GM21526 (cell line): ENCODE measurements around the gene DEAF1.
"Not testable (repeated sequence)": the region's sequence is repeated elsewhere in the genome, so short reads cannot be mapped to it uniquely, and the experiment has no call there.

Experiments used
- ATAC-seq: cut with Tn5 transposase; IDR thresholded peaks from one replicate; pipeline ENCODE4 v1.9.1; 2021; ENCODE audit warnings: moderate library complexity; ENCODE audit not compliant: unreplicated experiment, low FRiP score

The DEAF1 gene, protein sequence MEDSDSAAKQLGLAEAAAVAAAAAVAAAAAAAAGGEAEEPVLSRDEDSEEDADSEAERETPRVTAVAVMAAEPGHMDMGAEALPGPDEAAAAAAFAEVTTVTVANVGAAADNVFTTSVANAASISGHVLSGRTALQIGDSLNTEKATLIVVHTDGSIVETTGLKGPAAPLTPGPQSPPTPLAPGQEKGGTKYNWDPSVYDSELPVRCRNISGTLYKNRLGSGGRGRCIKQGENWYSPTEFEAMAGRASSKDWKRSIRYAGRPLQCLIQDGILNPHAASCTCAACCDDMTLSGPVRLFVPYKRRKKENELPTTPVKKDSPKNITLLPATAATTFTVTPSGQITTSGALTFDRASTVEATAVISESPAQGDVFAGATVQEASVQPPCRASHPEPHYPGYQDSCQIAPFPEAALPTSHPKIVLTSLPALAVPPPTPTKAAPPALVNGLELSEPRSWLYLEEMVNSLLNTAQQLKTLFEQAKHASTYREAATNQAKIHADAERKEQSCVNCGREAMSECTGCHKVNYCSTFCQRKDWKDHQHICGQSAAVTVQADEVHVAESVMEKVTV

DNA sequence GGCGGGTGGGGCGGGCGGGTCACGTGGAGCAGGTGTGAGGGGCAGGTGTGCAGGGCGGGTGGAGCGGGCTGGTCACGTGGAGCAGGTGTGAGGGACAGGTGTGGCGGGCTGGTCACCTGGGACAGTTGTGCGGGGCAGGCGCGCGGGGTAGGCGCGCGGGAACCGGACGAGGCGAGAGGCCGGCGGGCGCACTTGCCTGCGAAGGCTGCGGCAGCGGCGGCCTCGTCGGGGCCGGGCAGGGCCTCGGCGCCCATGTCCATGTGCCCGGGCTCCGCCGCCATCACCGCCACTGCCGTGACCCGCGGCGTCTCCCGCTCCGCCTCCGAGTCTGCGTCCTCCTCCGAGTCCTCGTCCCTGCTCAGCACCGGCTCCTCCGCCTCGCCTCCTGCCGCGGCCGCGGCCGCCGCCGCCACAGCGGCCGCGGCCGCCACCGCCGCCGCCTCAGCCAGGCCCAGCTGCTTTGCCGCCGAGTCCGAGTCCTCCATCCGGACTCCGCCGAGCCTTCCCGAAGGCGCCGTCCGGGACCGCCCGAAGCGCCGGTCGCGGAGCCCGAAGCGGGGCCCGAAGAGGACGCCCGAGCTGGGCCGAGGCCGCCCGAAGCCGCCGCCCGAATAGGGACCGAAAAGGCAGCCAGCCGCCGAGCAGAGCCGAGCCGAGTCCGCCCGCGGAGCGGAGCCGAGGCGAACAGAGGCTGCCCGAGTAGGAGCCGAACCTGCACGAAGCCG lies at the start of gene DEAF1:
Gene DEAF1 (minus strand): TSS at position 660 of the 725 bp plus-strand sequence. CDS start 175 bp downstream, at position 485.
- ATAC-seq: peak; percentile 70

DNA sequence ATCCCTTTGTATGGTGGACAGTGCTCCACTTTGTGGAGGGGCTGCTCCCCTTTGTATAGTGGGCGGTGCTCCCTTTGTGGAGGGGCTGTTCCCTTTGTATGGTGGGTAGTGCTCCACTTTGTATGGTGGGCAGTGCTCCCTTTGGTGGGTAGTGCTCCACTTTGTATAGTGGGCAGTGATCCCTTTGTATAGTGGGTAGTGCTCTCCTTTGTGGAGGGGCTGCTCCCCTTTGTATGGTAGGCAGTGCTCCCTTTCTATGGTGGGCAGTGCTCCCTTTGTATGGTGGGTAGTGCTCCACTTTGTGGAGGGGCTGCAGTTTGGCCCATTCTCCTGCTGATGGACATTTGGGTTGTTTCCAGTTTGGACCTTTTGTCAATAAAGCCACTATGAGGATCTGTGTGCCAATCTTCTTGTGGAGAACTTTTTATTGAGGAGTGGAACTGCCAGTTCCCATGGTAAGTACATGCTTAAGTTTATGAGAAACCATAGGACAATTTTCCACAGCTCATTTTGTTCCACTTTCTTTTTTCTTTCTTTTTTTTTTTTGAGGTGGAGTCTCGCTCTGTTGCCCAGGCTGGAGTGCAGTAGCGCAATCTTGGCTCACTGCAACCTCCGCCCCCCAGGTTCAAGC lies 47.7 kb upstream of the DEAF1 start:
- ATAC-seq: no peak

DNA sequence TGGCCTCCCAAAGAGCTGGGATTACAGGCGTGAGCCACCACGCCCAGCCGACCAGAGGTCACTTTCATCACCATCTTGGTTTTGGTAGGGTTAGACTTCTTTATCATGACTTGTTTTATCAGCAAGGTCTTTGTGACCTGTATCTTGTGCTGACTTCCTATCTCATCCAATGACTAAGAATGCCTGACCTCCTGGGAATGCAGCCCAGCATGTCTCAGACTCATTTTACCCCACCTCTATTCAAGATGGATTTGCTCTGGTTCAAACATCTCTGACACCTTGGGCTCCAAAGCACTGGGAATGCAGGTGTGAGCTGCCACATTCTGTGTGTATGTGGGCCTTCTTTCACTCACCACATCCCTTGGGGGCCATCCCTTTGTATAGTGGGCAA lies 47.1 kb upstream of the DEAF1 start:
- ATAC-seq: no peak

DNA sequence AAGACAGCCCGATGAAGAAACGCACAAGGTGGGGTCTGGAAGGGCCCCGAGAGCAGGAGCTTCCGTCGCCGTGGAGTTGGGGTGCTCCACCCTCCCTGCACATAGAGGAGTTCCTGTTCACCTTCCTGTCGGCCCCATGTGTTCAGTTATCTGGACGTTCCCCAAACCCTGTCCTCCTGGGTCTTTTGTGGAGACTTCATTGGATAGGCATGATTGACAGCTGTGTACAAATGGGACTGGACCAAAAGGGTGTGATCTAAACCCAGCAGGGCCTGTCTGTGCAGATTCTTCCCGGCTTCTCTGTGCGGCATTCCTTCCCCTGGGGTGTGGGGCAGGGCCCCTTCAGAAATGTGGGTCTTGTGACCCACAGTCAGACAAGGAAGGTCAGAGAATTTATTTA lies 42.9 kb upstream of the DEAF1 start:
- not testable (repeated sequence) for ATAC-seq

DNA sequence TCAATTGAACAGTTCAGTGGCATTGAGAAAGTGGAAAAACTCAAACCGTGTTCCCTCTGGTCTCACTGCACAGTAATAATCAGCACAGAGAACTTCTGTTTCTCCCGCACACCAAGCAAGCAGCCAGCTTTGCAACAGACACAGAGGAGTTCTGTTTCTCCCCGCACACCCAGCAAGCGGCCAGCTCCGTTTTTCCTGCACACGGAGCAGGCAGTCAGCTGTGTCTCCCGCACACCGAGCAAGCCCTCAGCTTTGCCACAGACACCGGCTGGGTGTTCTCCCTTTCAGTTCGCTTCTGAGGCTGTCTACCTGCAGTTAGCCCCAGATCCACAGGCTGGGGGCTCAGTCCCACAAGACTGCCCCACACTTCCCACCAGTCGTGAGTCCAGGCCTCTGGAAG lies 42.3 kb upstream of the DEAF1 start:
- ATAC-seq: no peak

DNA sequence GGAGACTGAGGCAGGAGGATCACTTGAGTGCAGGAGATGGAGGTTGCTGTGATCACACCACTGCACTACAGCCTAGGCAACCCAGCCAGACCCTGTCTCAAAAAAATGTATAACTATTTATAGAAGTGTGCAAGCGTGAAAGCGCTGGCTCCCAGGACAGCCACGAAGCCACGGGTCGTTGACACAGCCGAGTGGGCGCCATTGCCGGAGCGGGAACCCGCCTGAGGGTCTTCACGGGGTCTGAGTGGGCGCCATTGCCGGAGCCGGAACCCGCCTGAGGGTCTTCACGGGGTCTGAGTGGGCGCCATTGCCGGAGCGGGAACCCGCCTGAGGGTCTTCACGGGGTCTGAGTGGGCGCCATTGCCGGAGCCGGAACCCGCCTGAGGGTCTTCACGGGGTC lies 39.5 kb upstream of the DEAF1 start:
- not testable (repeated sequence) for ATAC-seq

DNA sequence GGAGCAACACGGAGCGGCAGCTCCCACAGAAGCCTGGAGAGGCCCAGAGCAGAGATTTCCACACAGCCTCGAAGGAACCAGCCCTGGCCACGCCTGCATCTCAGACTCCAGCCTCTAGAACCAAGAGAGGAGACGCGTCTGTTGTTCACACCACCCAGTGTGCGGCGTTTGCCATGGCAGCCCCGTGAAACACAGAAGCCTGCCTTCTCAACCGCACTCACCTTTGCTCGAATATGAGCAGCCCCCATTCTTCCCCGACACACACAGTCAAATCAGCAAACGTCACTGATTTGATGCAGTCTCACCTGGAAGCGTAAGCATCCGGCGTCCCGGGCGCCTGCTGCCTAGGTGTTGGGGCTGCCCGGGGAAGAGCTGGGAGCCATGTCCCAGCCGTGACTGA lies 38.0 kb upstream of the DEAF1 start:
- ATAC-seq: no peak

DNA sequence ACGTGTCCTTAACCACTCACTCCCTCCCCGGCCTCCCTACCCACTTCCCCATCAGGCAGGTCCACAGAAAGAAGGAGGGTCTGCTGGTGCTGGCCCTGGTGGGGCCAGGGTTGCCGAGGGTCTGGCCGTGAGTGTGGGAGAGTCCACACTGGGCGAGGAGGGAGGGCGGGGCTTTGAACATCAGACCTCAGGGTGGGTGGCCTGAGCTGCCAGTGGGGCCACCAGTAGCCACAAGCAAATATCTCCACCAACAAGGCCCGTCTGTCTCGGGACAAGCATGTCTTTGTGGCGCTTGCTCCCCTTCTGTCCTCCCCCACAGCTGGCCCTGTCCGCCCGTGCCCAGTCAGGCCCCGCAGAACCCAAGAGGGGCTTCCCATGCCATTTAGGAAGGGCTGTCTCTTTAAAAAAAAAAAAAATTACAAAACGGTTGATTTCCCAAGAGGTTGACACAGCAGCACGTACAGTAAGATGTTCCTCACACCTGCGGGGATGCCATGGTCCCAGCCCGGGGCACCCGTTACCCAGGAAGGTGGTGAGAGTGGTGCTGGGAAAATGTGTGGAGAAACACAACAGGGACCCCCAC lies 34.6 kb upstream of the DEAF1 start:
- ATAC-seq: no peak

DNA sequence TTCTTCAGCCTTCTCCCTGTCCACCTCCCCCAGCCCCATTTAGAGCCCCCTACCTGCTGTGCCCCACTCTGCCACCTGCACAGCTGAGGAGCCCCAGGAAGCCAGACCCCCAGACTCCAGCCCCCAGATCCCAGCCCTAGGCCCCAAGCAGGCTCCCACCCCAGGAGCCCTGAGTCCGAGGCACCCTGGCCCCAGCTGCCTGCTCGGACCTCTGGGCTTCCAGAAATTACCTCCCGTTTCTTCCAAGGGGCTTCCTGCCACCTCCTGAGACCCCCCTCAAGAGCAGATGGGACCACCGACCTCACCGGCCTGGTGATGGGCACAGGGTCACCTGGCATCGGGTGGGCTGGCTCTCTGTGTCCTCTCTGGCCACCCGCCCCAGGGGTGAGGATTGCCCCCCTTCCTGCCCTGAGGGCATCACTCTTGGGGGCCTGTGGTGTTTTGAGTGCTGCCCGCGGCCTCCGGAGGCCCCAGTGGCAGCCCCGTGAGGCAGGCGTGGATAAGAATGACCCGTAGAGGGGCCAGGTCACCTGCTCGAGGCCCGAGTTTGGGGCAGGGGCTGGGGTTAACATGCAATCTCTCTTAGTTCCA lies 34.0 kb upstream of the DEAF1 start:
- ATAC-seq: no peak

DNA sequence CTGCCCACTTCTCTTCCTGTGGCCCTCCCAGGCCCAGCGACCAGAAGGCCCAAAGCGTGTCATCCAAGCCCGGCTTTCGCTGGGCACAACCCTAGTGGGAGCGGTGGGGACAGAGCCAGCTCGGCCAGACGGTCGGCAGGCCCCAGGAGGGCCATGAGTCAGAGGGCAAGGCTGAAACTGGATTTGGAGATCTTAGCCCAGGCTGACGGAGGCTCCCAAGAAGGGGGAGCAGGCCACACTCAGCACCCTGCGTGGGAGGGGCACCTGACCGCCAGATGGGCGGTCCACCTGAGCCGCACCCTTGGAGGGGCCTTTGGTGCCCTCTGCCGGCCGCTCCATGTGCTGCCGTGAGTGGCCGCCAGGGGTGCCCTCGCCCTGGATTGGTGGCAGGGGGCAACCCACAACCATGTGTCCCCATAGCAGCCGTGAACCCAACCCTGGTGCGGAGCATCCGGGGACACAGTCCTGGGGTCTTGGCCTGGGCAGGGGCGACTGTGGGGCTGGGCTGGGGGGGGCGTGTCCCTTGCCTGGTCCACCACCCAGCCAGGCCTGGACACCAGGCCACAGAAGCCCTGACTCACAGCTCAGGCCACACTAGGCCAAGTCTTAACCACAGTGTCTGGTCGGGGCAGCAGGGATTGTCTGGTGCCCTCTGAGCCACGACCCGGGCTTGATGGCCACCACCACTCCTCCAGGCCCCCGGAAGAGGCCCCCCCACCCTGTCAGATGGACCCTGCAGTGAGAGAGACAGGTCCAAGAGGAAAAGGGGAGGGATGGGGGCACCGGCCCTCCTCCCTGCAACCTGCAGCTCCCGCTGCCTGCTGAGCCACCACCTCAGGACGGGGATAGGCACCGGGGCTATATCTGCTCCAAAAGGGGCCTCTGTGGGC lies 33.1 kb upstream of the DEAF1 start:
- no peak for ATAC-seq

DNA sequence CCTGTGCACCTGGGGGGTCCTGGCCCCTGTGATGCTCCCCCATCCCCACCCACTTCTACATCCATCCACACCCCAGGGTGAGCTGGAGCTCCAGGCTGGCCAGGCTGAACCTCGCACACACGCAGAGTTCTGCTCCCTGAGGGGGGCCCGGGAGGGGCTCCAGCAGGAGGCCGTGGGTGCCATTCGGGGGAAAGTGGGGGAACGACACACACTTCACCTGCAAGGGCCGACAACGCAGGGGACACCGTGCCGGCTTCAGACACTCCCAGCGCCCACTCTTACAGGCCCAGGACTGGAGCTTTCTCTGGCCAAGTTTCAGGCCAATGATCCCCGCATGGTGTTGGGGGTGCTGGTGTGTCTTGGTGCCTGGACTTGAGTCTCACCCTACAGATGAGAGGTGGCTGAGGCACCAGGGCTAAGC lies 32.3 kb upstream of the DEAF1 start:
- no peak for ATAC-seq

DNA sequence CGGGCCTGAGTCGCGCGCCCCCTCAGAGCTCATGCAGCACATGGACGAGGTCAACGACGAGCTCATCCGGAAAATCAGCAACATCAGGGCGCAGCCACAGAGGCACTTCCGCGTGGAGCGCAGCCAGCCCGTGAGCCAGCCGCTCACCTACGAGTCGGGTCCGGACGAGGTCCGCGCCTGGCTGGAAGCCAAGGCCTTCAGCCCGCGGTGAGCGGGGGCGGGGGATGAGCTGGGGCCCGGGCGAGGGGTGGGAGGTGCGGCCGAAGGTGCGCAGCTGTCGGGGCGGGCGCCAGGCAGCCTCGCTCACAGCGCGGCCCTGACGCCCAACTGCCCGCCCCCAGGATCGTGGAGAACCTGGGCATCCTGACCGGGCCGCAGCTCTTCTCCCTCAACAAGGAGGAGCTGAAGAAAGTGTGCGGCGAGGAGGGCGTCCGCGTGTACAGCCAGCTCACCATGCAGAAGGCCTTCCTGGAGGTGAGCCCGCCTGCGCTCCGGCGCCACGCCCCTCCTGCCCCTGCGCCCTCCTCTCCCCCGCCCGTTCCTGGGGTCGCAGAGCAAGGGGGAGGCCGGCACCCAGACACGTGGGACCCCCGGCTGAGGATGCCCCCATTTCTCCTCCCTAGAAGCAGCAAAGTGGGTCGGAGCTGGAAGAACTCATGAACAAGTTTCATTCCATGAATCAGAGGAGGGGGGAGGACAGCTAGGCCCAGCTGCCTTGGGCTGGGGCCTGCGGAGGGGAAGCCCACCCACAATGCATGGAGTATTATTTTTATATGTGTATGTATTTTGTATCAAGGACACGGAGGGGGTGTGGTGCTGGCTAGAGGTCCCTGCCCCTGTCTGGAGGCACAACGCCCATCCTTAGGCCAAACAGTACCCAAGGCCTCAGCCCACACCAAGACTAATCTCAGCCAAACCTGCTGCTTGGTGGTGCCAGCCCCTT lies 31.5 kb upstream of the DEAF1 start:
- ATAC-seq: no peak

DNA sequence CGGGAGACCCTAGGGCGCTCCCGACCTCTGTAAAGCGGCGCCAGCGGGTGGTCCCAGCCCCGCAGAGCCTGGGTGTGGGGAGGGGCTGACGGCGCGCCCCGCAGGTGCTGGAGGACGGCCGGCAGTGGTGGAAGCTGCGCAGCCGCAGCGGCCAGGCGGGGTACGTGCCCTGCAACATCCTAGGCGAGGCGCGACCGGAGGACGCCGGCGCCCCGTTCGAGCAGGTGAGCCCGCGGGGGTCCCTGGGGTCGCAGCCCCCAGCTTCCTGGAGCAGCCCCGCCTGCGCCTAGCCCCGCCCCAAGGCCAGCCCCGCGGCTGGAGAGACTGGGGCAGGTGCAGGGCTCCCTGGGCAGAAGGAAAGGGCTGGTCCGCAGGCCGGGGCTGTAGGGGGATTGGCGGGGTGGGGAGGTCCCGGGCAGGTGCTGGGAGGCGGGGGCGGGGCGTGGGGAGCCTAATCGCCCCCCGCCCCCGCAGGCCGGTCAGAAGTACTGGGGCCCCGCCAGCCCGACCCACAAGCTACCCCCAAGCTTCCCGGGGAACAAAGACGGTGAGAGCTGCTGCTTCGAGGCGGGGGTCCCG lies 30.7 kb upstream of the DEAF1 start:
- ATAC-seq: no peak

DNA sequence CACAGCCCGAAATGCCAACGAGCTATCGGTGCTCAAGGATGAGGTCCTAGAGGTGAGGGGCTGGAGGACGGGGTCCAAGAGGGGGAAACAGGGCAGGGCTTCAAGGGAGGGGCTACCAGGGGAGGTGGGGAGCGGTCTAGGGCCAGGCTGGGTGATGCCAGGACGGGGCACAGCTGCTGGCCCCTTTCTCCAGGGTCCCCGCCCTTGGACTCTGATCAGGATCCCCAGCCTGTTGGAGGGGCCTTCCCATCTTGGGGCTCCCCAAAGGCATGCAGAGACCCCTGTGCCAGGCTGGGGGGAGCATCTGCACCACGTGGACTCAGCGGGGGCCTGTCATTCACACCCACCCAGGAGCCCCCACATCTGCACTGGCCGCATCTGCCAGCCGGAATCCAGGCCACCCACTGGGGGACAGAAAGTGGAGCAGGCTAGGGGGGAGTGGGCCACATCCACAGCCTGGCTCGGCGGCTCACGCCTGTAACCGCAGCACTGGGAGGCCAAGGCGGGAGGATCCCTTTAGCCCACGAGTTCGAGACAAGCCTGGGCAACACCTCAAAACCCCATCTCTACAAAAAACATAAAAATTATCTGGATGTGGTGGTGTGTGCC lies 29.9 kb upstream of the DEAF1 start:
- ATAC-seq: no peak

DNA sequence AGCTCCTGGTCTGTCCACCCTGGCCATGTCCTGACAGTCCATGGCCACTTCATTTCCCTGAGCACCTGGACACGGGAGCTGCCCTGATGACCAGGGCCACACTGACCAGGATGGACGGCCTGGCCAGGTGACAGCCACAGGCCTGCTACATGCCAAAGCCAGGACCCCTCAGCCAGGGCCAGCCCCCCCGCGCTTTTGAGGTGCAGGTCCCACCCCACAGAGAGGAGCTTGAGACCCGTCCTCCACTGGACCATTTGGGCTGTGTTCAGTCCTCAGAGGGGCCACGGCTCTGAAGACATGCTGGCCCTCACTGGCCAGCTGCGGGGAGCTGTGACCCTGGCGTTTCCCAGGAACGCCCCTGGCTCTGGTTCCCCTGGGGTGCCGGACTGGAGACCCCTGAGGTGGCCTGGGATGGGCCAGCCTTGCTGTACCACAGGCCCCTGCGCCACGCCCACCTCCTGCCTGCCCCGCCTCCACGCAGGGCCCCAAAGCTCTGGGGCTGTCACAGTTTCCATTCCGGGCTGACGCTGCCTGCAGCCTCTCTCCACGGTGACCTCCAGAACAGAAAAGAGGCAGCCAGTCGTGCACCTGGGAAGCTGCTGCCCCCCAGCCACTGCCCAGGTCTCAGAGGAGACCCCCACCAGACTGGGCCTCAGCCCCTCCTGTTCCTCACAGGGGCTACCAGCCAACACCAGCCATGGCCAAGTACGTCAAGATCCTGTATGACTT lies 29.2 kb upstream of the DEAF1 start:
- ATAC-seq: no peak

DNA sequence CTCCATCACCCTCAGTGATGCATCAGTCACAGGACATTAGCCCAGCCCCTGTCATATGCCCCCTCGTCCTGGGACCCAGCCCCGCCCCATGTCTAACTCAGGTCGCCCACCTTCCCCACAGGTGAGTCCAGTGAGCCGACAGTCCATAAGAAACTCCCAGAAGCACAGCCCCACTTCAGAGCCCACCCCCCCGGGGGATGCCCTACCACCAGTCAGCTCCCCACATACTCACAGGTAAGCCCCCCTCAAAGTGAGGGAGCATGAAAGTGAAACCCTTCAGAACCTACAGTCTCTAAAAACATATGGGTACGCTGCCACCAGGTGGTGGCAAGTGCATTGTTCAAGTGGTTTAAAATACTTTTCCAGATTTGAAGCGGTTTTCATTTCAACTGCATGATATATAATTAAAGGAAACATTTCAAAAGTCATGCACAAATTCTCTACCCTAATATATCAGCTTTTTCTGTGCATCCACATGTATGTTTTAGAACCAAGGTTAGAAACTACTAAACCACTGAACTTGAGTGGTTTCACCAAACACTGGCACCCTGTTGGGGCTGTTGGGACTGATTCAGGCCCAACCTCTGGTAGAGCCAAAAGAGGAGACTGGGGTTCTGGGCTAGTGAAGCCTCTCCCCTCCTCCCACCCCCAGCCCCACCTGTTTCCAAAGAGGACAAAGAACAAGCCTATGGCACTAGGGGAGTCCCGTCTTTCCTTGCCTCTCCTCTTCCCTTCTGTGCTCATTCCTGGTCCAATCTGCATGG lies 28.3 kb upstream of the DEAF1 start:
- ATAC-seq: no peak
